IMR-90 (cell line): ENCODE results near the gene ARRDC2.

Experiments used
- BHLHE40 ChIP-seq: fragments of 150-350 bp; IDR thresholded peaks from 2 replicates; pipeline ENCODE4 v1.6.1; 2016; ENCODE audit warnings: mild to moderate bottlenecking, low read depth, low read length
- CEBPB ChIP-seq: IDR thresholded peaks from 2 replicates; pipeline ENCODE4 v1.6.1; 2012; ENCODE audit warnings: low read depth, low read length, improper control_type of control experiment
- ELK1 ChIP-seq: fragments of 150-350 bp; IDR thresholded peaks from 2 replicates; pipeline ENCODE4 v1.6.1; 2016; ENCODE audit warnings: low read depth, mild to moderate bottlenecking, low read length, moderate library complexity, borderline replicate concordance
- FOS ChIP-seq: fragments of 150-350 bp; IDR thresholded peaks from 2 replicates; pipeline ENCODE4 v1.6.1; 2016; ENCODE audit warnings: low read depth, low read length
- MAZ ChIP-seq: IDR thresholded peaks from 2 replicates; pipeline ENCODE4 v1.6.1; 2012; ENCODE audit warnings: low read depth, mild to moderate bottlenecking, low read length, improper control_type of control experiment, moderate library complexity, borderline replicate concordance
- MXI1 ChIP-seq: IDR thresholded peaks from 2 replicates; pipeline ENCODE4 v1.6.1; 2012; ENCODE audit warnings: low read depth, mild to moderate bottlenecking, low read length, moderate library complexity, borderline replicate concordance
- POLR2A ChIP-seq: IDR thresholded peaks from 2 replicates; pipeline ENCODE4 v1.6.1; 2012; ENCODE audit warnings: mild to moderate bottlenecking, low read depth, low read length
- RAD21 ChIP-seq: IDR thresholded peaks from 2 replicates; pipeline ENCODE4 v1.6.1; 2012; ENCODE audit warnings: low read length, improper control_type of control experiment
- RCOR1 ChIP-seq: IDR thresholded peaks from 2 replicates; pipeline ENCODE4 v1.6.1; 2012; ENCODE audit warnings: mild to moderate bottlenecking, low read length, improper control_type of control experiment; ENCODE audit not compliant: insufficient replicate concordance
- RFX5 ChIP-seq: IDR thresholded peaks from 2 replicates; pipeline ENCODE4 v1.8.0; 2012; ENCODE audit warnings: low read depth, mild to moderate bottlenecking, low read length, moderate library complexity
- SMC3 ChIP-seq: fragments of 150-350 bp; IDR thresholded peaks from 2 replicates; pipeline ENCODE4 v1.6.1; 2016; ENCODE audit warnings: low read depth, mild to moderate bottlenecking, antibody characterized with exemption, low read length, moderate library complexity
- TF ChIP-seq, protein P1 (sequence below): conservative IDR thresholded peaks from 2 replicates; pipeline ENCODE4 v1.5.1; 2012; ENCODE audit warnings: mild to moderate bottlenecking, low read depth, low read length, improper control_type of control experiment
- TF ChIP-seq, protein P2 (sequence below): fragments of 150-350 bp; IDR thresholded peaks from 2 replicates; pipeline ENCODE4 v1.6.1; 2017; ENCODE audit warnings: mild to moderate bottlenecking, antibody characterized with exemption, low read length, low read depth

DNA sequence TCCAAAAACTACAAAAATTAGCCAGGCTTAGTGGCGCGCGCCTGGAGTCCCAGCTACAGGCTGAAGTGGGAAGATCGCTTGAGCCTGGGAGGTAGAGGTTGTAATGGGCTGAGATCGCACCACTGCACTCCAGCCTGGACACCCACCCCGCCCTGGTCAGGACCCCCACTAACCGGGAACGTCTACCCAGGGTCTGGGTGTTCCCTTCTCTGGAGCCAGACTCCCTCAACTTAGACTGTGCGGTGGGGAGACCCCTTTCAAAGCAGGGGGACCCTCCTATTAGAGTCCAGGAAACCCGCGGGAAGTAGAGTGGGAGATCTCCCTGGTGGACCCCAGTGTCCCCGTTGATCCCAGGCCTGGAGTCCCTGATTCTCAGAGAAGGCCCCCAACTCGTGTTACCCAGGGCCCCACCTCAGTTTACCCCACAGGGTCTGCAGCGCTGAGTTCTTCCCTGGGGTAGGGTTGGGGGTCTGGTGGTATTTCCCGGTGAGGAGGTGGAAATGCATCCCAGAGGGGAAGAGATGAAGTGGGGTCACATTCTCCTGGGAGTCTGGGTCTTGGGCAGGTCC is 6.1 kb upstream of the ARRDC2 start:
- TF ChIP-seq POLR2A: no peak
- TF ChIP-seq, protein P1, sequence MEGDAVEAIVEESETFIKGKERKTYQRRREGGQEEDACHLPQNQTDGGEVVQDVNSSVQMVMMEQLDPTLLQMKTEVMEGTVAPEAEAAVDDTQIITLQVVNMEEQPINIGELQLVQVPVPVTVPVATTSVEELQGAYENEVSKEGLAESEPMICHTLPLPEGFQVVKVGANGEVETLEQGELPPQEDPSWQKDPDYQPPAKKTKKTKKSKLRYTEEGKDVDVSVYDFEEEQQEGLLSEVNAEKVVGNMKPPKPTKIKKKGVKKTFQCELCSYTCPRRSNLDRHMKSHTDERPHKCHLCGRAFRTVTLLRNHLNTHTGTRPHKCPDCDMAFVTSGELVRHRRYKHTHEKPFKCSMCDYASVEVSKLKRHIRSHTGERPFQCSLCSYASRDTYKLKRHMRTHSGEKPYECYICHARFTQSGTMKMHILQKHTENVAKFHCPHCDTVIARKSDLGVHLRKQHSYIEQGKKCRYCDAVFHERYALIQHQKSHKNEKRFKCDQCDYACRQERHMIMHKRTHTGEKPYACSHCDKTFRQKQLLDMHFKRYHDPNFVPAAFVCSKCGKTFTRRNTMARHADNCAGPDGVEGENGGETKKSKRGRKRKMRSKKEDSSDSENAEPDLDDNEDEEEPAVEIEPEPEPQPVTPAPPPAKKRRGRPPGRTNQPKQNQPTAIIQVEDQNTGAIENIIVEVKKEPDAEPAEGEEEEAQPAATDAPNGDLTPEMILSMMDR: no peak
- no peak for TF ChIP-seq CEBPB
- TF ChIP-seq RCOR1: no peak
- TF ChIP-seq BHLHE40: no peak
- TF ChIP-seq MAZ: no peak
- TF ChIP-seq, protein P2, sequence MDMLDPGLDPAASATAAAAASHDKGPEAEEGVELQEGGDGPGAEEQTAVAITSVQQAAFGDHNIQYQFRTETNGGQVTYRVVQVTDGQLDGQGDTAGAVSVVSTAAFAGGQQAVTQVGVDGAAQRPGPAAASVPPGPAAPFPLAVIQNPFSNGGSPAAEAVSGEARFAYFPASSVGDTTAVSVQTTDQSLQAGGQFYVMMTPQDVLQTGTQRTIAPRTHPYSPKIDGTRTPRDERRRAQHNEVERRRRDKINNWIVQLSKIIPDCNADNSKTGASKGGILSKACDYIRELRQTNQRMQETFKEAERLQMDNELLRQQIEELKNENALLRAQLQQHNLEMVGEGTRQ: no peak
- TF ChIP-seq MXI1: no peak
- no peak for TF ChIP-seq FOS
- no peak for TF ChIP-seq RAD21
- no peak for TF ChIP-seq SMC3
- no peak for TF ChIP-seq ELK1
- no peak for TF ChIP-seq RFX5
